ENCODE measurements around the gene CCSER1. TPM values are rescaled to one million over a fixed set of nuclear protein-coding genes. Genes with fewer than 3 reads are reported as not detected.

CCSER1 gene
- total RNA-seq, 4 donors from 2014 or later, result 3.6 to 7.0 (median 5.5) TPM

DNA sequence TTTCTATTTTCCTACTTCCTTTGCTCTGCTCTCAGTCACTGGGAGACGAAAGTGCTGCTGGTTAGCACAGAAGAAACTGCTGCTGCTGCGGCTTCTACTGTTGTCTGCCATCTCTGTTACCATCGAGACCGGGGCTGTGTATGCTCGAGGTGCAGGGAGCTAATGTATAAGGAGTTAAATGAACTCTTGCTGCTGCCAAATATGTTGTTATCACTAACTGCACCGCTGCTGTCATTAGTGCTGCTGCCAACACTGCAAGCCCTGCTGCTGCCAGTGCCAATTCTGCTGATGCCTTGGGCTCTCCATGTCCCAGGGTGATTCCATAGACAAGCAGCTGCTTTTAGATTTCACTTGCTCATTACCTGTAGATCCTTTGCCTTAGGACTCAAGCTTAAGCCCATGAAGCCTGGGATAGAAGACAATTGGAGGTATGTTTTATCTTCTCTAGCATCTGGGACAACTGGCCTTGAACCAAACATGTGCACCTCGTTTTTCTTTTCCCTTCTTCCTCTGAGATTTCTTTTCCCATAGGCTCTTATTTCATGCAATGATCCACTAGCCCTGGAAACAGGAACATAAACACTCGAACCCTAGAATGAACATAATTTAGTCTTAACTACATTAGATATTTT, 107.8 kb downstream of the CCSER1 start:
- no peak for DNase-seq (ENCODE audit: extremely low spot score)
- WGBS, result 62% methylated on average over 8 of the region's 8 CpGs
- H3K36me3 ChIP-seq, result no peaks in the 10 kb centered on the region
- no peaks in the 10 kb centered on the region for H3K27me3 ChIP-seq
- no peak for TF ChIP-seq POLR2A (IDR thresholded peaks at IDR 0.05; ENCODE audit: low read depth)
- no peak for TF ChIP-seq POLR2AphosphoS5 (IDR thresholded peaks at IDR 0.05)
- TF ChIP-seq EP300 (IDR thresholded peaks at IDR 0.05), result no peak
- TF ChIP-seq, protein P1, sequence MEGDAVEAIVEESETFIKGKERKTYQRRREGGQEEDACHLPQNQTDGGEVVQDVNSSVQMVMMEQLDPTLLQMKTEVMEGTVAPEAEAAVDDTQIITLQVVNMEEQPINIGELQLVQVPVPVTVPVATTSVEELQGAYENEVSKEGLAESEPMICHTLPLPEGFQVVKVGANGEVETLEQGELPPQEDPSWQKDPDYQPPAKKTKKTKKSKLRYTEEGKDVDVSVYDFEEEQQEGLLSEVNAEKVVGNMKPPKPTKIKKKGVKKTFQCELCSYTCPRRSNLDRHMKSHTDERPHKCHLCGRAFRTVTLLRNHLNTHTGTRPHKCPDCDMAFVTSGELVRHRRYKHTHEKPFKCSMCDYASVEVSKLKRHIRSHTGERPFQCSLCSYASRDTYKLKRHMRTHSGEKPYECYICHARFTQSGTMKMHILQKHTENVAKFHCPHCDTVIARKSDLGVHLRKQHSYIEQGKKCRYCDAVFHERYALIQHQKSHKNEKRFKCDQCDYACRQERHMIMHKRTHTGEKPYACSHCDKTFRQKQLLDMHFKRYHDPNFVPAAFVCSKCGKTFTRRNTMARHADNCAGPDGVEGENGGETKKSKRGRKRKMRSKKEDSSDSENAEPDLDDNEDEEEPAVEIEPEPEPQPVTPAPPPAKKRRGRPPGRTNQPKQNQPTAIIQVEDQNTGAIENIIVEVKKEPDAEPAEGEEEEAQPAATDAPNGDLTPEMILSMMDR (IDR thresholded peaks at IDR 0.05), result no peak
- no peak overlapping the region for H3K4me3 ChIP-seq
- no peaks in the 10 kb centered on the region for H3K9me3 ChIP-seq
- H3K4me1 ChIP-seq, result no peaks in the 10 kb centered on the region
- intact Hi-C loops (cut with DNase I), result no loop called here
- H3K27ac ChIP-seq (replicated peaks in 1 of 4), result no peak overlapping the region

DNA sequence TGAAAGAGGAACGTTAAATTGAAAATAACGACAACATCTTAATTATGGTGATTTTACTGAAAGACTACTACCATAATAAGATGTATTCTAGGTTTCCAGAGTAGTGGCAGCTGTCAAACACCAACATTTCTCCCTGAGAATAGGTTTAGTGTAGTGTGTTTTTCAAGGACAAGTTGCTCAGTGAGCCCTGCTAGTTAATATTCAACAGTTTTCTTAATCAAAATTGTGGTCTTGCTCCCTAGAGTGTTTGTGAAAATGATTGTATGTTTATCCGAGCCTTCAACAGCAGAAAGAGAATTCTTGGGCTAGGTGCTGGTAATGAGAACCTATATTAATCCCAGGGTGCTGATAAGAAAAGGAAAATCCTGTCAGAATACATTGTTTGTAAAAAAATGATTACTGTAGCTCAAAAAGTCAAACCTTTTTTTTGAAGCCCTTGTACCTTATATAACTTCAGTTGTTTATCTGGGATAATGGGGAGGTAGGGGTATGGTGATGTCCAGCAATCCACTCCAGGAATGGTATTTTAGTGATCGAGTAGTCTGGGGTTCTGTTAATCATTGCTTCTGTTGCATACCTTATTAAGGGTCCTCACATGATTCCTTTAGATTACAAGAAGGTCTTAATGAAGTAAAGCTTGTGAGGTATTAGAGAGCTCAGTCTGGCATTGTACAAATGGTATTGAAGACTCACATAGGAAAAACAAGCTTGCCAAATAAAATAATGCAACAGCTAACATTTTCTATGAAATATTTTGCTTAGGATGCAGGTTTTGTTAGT, 110.7 kb downstream of the CCSER1 start:
- Histone ChIP-seq H3K27ac (replicated peaks in 1 of 4) (no peak overlapping the region), H3K4me3 (no peak overlapping the region), H3K27me3 (no peaks in the 10 kb centered on the region), H3K36me3 (no peaks in the 10 kb centered on the region), H3K4me1 (no peaks in the 10 kb centered on the region), H3K9me3 (no peaks in the 10 kb centered on the region)
- no peak for TF ChIP-seq EP300 (IDR thresholded peaks at IDR 0.05)
- no peak for TF ChIP-seq POLR2A (IDR thresholded peaks at IDR 0.05; ENCODE audit: low read depth)
- TF ChIP-seq, protein P1 (IDR thresholded peaks at IDR 0.05), result no peak
- TF ChIP-seq POLR2AphosphoS5 (IDR thresholded peaks at IDR 0.05), result no peak
- DNase-seq (ENCODE audit: extremely low spot score), result no peak
- intact Hi-C loops (cut with DNase I), result no loop called here
- 87% methylated on average over 4 of the region's 4 CpGs for WGBS

DNA sequence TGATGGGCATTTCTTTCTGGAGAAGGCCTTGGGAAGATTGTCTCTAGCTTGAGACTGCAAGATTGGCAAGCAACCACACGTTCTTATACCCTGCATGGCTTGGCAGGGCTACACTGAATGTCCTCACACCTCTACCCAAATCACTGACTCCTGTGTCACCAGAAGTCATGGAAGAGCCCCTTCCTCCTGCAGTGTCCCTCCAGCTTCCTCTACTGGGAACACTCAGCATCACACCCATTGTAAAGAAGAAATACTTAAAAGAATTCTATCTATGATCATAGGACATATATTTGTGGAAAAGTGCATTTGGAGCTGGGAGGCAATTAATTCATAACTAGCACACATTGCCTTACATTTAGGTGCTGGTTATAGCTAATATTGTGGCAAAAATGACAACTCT, 113.1 kb downstream of the CCSER1 start:
- Histone ChIP-seq H3K4me1 (no peaks in the 10 kb centered on the region), H3K27me3 (no peaks in the 10 kb centered on the region), H3K4me3 (no peak overlapping the region), H3K27ac (replicated peaks in 1 of 4) (no peak overlapping the region), H3K9me3 (no peaks in the 10 kb centered on the region), H3K36me3 (no peaks in the 10 kb centered on the region)
- intact Hi-C loops (cut with DNase I), result no loop called here
- no peak for DNase-seq (ENCODE audit: extremely low spot score)
- 60% methylated on average over 1 of the region's 1 CpG for WGBS
- TF ChIP-seq EP300 (IDR thresholded peaks at IDR 0.05), result no peak
- no peak for TF ChIP-seq POLR2AphosphoS5 (IDR thresholded peaks at IDR 0.05)
- TF ChIP-seq, protein P1 (IDR thresholded peaks at IDR 0.05), result no peak
- TF ChIP-seq POLR2A (IDR thresholded peaks at IDR 0.05; ENCODE audit: low read depth), result no peak

DNA sequence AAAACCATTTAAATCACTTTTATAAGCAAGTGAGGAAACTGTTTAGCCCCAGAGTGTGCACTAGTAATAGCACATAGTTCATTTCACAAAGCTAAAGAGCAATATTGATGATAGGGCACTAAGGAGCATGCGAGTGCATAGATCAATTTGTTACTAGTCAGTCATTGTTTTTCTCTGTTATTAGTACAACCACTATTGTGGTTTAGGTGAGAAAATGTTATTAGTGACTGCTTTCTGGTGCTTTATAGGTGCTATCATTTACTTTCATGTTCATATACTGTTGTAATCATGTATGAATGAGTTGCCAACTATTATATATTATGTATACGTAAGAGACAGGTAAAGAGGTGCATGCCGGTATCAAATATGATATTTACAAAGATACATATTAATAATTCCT, 113.8 kb downstream of the CCSER1 start:
- TF ChIP-seq POLR2A (IDR thresholded peaks at IDR 0.05; ENCODE audit: low read depth) (no peak), EP300 (IDR thresholded peaks at IDR 0.05) (no peak), POLR2AphosphoS5 (IDR thresholded peaks at IDR 0.05) (no peak)
- TF ChIP-seq, protein P1 (IDR thresholded peaks at IDR 0.05), result no peak
- 91% methylated on average over 3 of the region's 3 CpGs for WGBS
- Histone ChIP-seq H3K4me3 (no peak overlapping the region), H3K9me3 (no peaks in the 10 kb centered on the region), H3K27ac (replicated peaks in 1 of 4) (no peak overlapping the region), H3K27me3 (no peaks in the 10 kb centered on the region), H3K4me1 (no peaks in the 10 kb centered on the region), H3K36me3 (no peaks in the 10 kb centered on the region)
- intact Hi-C loops (cut with DNase I), result no loop called here
- no peak for DNase-seq (ENCODE audit: extremely low spot score)

Data from esophagus muscularis mucosa (tissue), 4 donors.